ENCODE measurements around the gene C4BPA. TPM values are rescaled to one million over a fixed set of nuclear protein-coding genes. Genes with fewer than 3 reads are reported as not detected.

Gene C4BPA
- total and polyA plus RNA-seq, 4 donors = 49.5 to 1,527 (median 1,194) TPM

DNA sequence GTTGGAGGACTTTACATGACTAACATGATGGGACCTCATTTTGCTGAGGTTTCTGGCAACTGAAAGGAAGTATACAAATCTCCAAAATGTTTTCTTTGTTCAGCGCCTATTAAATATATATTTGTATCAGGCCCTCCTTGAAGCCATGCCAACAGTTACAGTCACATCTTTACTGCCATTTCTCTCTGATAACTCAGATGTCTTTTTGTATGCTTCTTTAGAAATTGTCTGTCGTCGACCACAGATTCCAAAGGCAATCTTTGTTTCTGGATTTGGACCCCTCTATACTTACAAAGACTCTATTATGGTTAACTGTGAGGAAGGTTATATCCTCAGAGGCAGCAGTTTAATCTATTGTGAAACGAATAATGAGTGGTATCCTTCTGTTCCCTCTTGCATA is 69.4 kb downstream of the C4BPA start:
- no peak for DNase-seq (ENCODE audit: low spot score)
- Histone ChIP-seq H3K27me3 (ENCODE audit: control insufficient read depth in 4 of 4, insufficient read depth in 4 of 4, low read length in 3 of 4) (no peaks in the 10 kb centered on the region), H3K36me3 (ENCODE audit: control insufficient read depth in 4 of 4, insufficient read depth in 3 of 4, low read depth in 1 of 4, low read length in 3 of 4) (no peaks in the 10 kb centered on the region), H3K4me1 (ENCODE audit: control insufficient read depth in 4 of 4, insufficient read depth in 4 of 4, low read length in 3 of 4) (no peaks in the 10 kb centered on the region), H3K9ac (ENCODE audit: low read depth in 1 of 2, low read length in 2 of 2) (no peak overlapping the region), H3K4me3 (ENCODE audit: low read depth in 1 of 3, low read length in 3 of 3) (no peak overlapping the region), H3K9me3 (ENCODE audit: control insufficient read depth in 4 of 4, low read length in 3 of 4) (no peaks in the 10 kb centered on the region), H3K27ac (ENCODE audit: low read depth in 1 of 2, low read length in 2 of 2) (no peak overlapping the region)
- WGBS = 93% methylated on average over 4 of the region's 4 CpGs
- TF ChIP-seq FOXA2 (IDR thresholded peaks at IDR 0.05) = no peak

DNA sequence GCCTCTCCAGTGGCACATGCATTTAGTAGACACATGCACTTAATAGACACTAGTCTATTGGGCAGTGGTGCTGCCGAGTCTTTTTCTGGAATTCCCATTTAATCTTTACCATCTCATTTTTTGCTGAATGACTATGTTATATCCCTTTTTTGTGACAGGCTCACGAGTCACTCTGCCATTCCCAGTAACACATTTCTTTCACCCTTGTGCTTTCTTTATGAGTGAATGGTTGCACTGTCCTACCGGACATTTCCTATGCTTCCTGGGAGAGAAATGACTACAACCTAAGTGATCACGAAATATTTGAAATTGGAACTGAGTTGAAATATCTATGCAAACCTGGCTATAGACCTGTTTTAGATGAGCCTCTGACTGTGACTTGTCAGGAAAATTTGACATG is 70.9 kb downstream of the C4BPA start:
- 94% methylated on average over 4 of the region's 4 CpGs for WGBS
- Histone ChIP-seq H3K4me1 (ENCODE audit: control insufficient read depth in 4 of 4, insufficient read depth in 4 of 4, low read length in 3 of 4) (no peaks in the 10 kb centered on the region), H3K9ac (ENCODE audit: low read depth in 1 of 2, low read length in 2 of 2) (no peak overlapping the region), H3K4me3 (ENCODE audit: low read depth in 1 of 3, low read length in 3 of 3) (no peak overlapping the region), H3K36me3 (ENCODE audit: control insufficient read depth in 4 of 4, insufficient read depth in 3 of 4, low read depth in 1 of 4, low read length in 3 of 4) (no peaks in the 10 kb centered on the region), H3K27ac (ENCODE audit: low read depth in 1 of 2, low read length in 2 of 2) (no peak overlapping the region), H3K9me3 (ENCODE audit: control insufficient read depth in 4 of 4, low read length in 3 of 4) (no peaks in the 10 kb centered on the region), H3K27me3 (ENCODE audit: control insufficient read depth in 4 of 4, insufficient read depth in 4 of 4, low read length in 3 of 4) (no peaks in the 10 kb centered on the region)
- DNase-seq (ENCODE audit: low spot score) = no peak
- TF ChIP-seq RXRA (IDR thresholded peaks at IDR 0.05) (no peak), TAF1 (conservative IDR thresholded peaks at IDR 0.05) (no peak), ATF3 (IDR thresholded peaks at IDR 0.05) (no peak), RAD21 (IDR thresholded peaks at IDR 0.05) (no peak), EGR1 (IDR thresholded peaks at IDR 0.05; ENCODE audit: low read depth in 2 of 2) (no peak), HNF4G (IDR thresholded peaks at IDR 0.05) (no peak), JUND (IDR thresholded peaks at IDR 0.05) (no peak), FOXA1 (IDR thresholded peaks at IDR 0.05) (no peak), MAX (IDR thresholded peaks at IDR 0.05) (no peak), HNF4A (conservative IDR thresholded peaks at IDR 0.05) (no peak), GABPA (IDR thresholded peaks at IDR 0.05 in 1 of 2, conservative IDR thresholded peaks at IDR 0.05 in 1 of 2) (no peak)
- TF ChIP-seq, protein P1, sequence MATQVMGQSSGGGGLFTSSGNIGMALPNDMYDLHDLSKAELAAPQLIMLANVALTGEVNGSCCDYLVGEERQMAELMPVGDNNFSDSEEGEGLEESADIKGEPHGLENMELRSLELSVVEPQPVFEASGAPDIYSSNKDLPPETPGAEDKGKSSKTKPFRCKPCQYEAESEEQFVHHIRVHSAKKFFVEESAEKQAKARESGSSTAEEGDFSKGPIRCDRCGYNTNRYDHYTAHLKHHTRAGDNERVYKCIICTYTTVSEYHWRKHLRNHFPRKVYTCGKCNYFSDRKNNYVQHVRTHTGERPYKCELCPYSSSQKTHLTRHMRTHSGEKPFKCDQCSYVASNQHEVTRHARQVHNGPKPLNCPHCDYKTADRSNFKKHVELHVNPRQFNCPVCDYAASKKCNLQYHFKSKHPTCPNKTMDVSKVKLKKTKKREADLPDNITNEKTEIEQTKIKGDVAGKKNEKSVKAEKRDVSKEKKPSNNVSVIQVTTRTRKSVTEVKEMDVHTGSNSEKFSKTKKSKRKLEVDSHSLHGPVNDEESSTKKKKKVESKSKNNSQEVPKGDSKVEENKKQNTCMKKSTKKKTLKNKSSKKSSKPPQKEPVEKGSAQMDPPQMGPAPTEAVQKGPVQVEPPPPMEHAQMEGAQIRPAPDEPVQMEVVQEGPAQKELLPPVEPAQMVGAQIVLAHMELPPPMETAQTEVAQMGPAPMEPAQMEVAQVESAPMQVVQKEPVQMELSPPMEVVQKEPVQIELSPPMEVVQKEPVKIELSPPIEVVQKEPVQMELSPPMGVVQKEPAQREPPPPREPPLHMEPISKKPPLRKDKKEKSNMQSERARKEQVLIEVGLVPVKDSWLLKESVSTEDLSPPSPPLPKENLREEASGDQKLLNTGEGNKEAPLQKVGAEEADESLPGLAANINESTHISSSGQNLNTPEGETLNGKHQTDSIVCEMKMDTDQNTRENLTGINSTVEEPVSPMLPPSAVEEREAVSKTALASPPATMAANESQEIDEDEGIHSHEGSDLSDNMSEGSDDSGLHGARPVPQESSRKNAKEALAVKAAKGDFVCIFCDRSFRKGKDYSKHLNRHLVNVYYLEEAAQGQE (IDR thresholded peaks at IDR 0.05) = no peak
- TF ChIP-seq, protein P2, sequence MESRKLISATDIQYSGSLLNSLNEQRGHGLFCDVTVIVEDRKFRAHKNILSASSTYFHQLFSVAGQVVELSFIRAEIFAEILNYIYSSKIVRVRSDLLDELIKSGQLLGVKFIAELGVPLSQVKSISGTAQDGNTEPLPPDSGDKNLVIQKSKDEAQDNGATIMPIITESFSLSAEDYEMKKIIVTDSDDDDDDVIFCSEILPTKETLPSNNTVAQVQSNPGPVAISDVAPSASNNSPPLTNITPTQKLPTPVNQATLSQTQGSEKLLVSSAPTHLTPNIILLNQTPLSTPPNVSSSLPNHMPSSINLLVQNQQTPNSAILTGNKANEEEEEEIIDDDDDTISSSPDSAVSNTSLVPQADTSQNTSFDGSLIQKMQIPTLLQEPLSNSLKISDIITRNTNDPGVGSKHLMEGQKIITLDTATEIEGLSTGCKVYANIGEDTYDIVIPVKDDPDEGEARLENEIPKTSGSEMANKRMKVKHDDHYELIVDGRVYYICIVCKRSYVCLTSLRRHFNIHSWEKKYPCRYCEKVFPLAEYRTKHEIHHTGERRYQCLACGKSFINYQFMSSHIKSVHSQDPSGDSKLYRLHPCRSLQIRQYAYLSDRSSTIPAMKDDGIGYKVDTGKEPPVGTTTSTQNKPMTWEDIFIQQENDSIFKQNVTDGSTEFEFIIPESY (IDR thresholded peaks at IDR 0.05) = no peak
- TF ChIP-seq, protein P3, sequence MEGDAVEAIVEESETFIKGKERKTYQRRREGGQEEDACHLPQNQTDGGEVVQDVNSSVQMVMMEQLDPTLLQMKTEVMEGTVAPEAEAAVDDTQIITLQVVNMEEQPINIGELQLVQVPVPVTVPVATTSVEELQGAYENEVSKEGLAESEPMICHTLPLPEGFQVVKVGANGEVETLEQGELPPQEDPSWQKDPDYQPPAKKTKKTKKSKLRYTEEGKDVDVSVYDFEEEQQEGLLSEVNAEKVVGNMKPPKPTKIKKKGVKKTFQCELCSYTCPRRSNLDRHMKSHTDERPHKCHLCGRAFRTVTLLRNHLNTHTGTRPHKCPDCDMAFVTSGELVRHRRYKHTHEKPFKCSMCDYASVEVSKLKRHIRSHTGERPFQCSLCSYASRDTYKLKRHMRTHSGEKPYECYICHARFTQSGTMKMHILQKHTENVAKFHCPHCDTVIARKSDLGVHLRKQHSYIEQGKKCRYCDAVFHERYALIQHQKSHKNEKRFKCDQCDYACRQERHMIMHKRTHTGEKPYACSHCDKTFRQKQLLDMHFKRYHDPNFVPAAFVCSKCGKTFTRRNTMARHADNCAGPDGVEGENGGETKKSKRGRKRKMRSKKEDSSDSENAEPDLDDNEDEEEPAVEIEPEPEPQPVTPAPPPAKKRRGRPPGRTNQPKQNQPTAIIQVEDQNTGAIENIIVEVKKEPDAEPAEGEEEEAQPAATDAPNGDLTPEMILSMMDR (IDR thresholded peaks at IDR 0.05; ENCODE audit: low read depth, low read length, missing input control) = no peak

All from liver (tissue), 9 donors.